ENCODE measurements around the gene TSPAN33.

- TF ChIP-seq REST (IDR thresholded peaks at IDR 0.05; ENCODE audit: low read depth) (no peak), RAD21 (IDR thresholded peaks at IDR 0.05; ENCODE audit: low read depth) (no peak), CEBPB (IDR thresholded peaks at IDR 0.05) (no peak), EGR1 (IDR thresholded peaks at IDR 0.05) (no peak), MAX (IDR thresholded peaks at IDR 0.05) (no peak), EP300 (IDR thresholded peaks at IDR 0.05; ENCODE audit: borderline replicate concordance) (no peak), CREB1 (IDR thresholded peaks at IDR 0.05; ENCODE audit: low read depth) (no peak), TEAD4 (IDR thresholded peaks at IDR 0.05) (no peak), USF1 (IDR thresholded peaks at IDR 0.05) (no peak), TAF1 (IDR thresholded peaks at IDR 0.05; ENCODE audit: low read depth) (no peak), ZBTB7A (IDR thresholded peaks at IDR 0.05; ENCODE audit: low read depth) (no peak), YY1 (IDR thresholded peaks at IDR 0.05; ENCODE audit: low read depth) (no peak)
These were observed 798 bp upstream of the TSPAN33 start for GRCh38 chr7:129143724-129144094.

Measured in Ishikawa (cell line).